Measurements from ENCODE around the gene SLC6A9.

SLC6A9 gene

GRCh38 chr1:44029260-44029910 lies 1.9 kb downstream of the SLC6A9 start:
- no peak for DNase-seq (ENCODE audit: low read depth in 2 of 2)

GRCh38 chr1:44027320-44027719 lies 3.9 kb downstream of the SLC6A9 start:
- no peak for DNase-seq (ENCODE audit: low read depth in 2 of 2)

- no peak for DNase-seq (ENCODE audit: low read depth in 2 of 2)
These were observed 5.4 kb downstream of the SLC6A9 start for GRCh38 chr1:44025816-44026215.

- DNase-seq (ENCODE audit: low read depth in 2 of 2), result no peak
These were observed 6.2 kb downstream of the SLC6A9 start for GRCh38 chr1:44024903-44025525.

- DNase-seq (ENCODE audit: low read depth in 2 of 2), result no peak
These were observed 7.0 kb downstream of the SLC6A9 start for GRCh38 chr1:44024031-44024902.

GRCh38 chr1:44021581-44022321 lies 9.5 kb downstream of the SLC6A9 start:
- DNase-seq (ENCODE audit: low read depth in 2 of 2), result no peak

GRCh38 chr1:44021156-44021555 lies 10.1 kb downstream of the SLC6A9 start:
- DNase-seq (ENCODE audit: low read depth in 2 of 2), result no peak

GRCh38 chr1:44020464-44020863 lies 10.8 kb downstream of the SLC6A9 start:
- no peak for DNase-seq (ENCODE audit: low read depth in 2 of 2)

- no peak for DNase-seq (ENCODE audit: low read depth in 2 of 2)
These were observed 11.8 kb downstream of the SLC6A9 start for GRCh38 chr1:44019466-44019948.

- DNase-seq (ENCODE audit: low read depth in 2 of 2), result no peak
These were observed 14.3 kb downstream of the SLC6A9 start for GRCh38 chr1:44016890-44017400.

- no peak for DNase-seq (ENCODE audit: low read depth in 2 of 2)
These were observed 15.0 kb downstream of the SLC6A9 start for GRCh38 chr1:44016041-44016889.

GRCh38 chr1:44015206-44015605 lies 16.1 kb downstream of the SLC6A9 start:
- no peak for DNase-seq (ENCODE audit: low read depth in 2 of 2)

- no peak for DNase-seq (ENCODE audit: low read depth in 2 of 2)
These were observed 16.7 kb downstream of the SLC6A9 start for GRCh38 chr1:44014365-44015104.

GRCh38 chr1:44013949-44014348 lies 17.3 kb downstream of the SLC6A9 start:
- no peak for DNase-seq (ENCODE audit: low read depth in 2 of 2)

- DNase-seq (ENCODE audit: low read depth in 2 of 2), result no peak
These were observed 18.2 kb downstream of the SLC6A9 start for GRCh38 chr1:44012941-44013609.

- no peak for DNase-seq (ENCODE audit: low read depth in 2 of 2)
These were observed 18.9 kb downstream of the SLC6A9 start for GRCh38 chr1:44012404-44012803.

- no peak for DNase-seq (ENCODE audit: low read depth in 2 of 2)
These were observed 20.3 kb downstream of the SLC6A9 start for GRCh38 chr1:44010935-44011471.

- DNase-seq (ENCODE audit: low read depth in 2 of 2), result no peak
These were observed 23.0 kb downstream of the SLC6A9 start for GRCh38 chr1:44008259-44008658.

GRCh38 chr1:44002606-44003157 lies 28.6 kb downstream of the SLC6A9 start:
- DNase-seq (ENCODE audit: low read depth in 2 of 2), result no peak
